GM19035 (cell line): ENCODE data around the gene TMEM223.
"Not testable (repeated sequence)": the region's sequence is repeated elsewhere in the genome, so short reads cannot be mapped to it uniquely, and the experiment has no call there.

Source experiments
- ATAC-seq: cut with Tn5 transposase; IDR thresholded peaks from one replicate; pipeline ENCODE4 v1.9.1; 2021; ENCODE audit not compliant: unreplicated experiment

The TMEM223 gene

DNA sequence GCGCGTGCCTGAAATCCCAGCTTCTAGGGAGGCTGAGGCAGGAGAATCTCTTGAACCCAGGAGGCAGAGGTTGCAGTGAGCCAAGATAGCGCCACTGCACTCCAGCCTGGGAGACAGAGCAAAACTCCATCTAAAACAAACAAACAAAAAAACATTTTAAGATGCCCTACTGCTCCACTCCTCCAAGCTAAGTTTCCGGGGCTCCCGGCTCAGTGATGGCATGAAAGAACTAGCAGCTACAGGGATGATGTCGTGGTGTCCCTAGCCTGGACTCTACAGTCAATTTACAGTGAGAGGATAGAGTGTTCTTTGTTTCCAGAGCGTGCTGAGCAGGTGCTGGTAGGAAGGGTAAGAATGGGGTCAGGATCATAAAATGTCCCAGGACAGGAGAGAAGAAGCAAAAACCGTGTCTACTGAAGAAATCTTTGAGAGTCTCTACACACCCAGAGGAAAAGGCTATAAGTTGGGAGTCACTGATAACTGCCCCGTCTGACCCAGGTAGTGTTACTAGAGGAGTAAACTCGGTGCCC is 36.7 kb downstream of the TMEM223 start:
- no peak for ATAC-seq

DNA sequence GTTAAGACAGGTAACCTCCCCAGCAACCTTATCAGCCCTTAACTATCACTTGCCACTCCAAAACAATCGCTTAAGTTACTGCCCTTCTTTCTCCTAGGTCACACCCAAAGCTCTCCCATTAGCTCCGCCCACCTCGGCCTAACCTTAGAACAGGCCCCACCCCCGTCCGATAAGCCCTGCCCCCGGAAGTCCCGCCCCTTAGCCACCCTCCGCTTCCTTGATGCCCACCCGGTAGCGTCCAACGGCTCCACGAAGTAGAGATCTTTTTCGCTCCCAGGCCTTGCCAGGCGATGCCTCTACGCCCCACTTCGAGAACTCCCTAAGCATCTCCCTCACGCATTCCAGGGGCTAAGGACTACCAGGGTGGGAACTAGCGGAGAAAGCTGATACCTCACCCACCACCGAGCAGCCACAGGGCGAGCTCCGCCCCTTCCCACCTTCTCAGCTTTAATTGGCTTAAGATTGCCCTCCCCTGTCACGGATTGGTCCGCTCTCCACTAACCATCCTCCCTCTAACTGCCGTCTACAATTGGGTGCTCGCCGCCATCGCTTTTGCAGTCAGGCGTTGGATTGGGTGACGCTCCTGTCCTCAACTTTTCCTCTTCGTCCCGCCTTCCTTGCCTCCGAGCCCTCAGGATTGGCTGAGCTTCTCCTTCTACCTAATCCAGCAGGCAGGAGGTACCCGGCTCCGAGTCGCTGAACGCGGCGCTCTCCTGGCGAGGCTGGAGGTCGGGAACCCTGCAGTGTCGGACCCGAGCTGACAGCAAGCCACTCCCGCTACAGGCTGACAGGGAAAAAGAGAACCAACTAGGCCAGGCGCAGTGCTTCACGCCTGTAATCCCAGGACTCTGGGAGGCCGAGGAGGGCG is 37.8 kb downstream of the TMEM223 start, which contains the start of gene ZBTB3:
TSS of gene ZBTB3 (minus strand) at position 425 of the 868 bp plus-strand sequence. CDS start 496 bp downstream, outside the sequence.
- peak; percentile 95 for ATAC-seq

DNA sequence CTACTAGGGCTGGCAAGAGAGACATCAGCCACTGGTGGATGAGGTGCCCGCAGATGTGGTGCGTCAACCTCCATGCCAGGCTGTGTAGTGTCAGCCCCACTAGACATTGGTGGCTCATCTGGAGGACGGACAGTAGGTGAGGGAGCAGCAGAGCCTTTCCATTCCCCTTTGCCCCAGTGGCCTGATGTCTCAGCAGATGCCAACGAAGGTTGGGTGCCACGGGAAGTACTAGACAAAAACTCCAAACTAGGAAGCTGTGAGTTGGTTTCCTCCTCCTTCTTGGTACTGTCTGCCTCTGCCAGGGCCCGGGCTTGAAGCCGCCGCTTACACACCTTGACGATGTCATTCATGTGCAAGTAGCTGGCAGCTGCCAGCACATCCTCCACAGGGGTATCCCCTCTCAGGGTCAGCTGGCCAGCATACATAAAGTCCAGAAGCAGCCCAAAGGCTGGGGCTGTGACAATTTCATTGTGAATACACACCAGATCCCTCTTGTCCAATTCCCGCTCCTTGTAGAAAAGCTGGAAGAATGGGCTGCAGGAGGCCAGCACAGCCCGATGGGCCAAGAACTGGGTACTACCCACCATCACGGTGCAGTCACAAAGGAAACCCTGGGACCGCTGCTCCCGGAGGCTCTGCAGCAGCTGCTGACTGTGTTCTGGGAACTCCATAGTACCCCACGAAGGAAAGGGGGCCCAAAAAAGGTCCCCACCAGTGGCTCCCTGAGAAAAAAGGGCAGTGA is 38.6 kb downstream of the TMEM223 start:
- ATAC-seq: no peak

DNA sequence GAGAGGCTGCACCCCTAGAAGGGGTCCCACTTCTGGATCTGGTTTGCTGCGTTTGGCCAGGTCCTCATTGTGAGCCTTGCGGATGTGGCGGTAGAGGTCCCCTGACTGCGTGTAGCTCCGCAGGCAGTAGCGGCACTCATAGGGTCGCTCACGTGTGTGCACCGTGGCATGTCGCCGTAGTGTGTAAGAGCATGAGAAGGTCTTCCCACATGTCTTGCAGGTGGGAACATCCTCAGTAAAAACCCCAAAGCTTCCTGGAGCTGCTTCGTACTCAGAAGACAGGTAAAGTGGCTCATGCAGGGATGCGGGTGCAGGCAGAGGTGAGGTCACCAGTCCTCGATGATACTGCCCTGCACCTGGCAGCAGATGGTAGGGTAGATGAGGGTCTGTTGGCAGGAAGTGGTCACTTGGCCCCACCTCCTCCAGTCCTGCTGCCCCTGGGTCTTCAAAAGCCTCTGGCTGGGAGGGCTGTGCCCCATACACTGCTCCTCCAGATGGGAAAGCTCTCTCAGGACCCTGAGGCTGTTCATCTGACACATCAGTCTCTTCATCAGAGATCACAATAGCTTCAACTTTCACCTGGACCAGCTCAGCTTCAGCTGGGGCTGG is 39.5 kb downstream of the TMEM223 start:
- no peak for ATAC-seq

DNA sequence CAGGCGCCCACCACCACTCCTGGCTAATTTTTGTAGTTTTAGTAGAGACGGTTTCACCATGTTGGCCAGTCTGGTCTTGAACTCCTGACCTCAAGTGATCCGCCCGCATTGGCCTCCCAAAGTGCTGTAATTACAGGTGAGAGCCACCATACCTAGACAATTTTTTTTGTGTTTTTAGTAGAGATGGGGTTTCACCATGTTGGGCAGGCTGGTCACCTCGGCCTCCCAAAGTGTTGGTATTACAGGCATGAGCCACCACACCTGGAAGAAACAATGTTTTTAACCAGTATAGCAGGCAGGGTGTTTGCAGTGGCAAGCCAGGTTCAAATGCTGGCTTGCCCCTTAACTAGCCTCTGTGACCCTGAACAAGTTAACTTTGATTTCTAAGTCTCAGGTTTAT is 41.9 kb downstream of the TMEM223 start:
- ATAC-seq: not testable (repeated sequence)

DNA sequence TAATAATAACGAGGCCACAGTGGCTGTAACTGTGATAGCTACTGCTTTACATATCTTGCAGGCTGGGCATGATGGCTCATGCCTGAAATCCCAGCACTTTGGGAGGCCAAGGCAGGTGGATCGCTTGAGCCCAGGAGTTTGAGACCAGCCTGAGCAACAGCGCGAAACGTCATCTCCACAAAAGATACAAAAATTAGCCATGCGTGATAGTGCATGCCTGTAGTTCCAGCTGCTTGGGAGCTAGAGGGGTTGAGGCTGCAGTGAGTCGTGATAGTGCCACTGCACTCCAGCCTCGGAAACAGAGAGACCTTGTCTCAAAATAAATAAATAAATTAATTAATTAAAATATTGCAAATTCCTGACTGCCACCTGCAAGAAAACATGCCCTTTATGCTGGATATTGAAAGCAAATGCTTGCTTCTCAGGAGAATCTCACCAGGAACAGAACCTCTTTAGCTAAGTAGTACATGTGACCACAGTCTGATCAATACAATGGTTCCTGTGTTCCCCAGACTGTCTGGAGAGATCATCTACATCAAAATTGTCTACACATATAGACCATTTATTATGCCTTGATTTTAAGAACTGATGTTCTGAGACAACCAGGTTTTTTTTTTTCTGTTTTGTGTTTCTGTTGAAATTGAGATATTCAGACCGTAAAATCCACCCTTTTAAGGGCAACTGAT is 44.2 kb downstream of the TMEM223 start:
- no peak for ATAC-seq
